ENCODE data around the gene MDH1B.
"Not testable (repeated sequence)": the region's sequence is repeated elsewhere in the genome, so short reads cannot be mapped to it uniquely, and the experiment has no call there.

Gene MDH1B

DNA sequence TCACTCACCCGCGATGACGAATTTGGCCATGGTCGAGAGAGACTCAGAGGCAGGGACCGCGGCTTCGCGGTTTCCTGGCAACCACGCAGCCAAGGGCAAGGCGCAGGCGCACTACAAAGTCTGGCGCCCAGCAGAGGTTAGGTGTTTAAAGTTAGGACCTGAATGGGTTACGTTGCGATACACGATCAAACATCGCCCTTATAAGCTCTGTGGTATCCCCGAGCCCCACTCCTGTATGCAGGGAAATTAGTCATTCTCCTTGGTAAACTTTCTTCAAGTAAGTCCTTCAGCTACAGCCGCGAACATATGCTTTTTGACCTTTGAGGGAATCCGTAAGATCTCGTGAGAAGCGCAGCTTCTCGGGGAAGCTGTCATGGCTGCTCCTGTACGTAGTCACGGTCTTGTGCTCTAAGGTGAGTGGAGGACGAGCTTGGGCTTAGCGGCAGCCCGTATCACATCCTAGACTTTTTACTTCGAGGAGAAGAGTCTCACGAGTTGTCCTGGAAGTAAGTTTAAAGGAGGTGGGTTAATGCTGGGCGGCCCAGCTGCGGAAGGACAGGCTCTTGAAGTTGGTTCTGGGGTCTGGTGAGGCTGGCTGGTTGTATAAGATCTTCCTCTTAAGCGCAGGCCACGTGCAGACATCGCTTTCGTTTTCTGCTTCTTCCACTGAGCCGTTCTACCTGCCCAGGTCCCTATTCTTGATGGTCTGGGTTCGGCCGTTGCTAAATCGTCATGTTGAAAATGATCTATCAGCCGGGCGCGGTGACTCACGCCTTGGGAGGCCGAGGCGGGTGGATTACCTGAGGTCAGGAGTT, at the start of gene MDH1B, which contains the start of gene FASTKD2:
MDH1B (minus strand) TSS at position 87 of the 815 bp plus-strand sequence; CDS start at position 30, 57 bp downstream.
FASTKD2 (plus strand) TSS at position 365 of the 815 bp plus-strand sequence. CDS start 1,088 bp downstream, outside the sequence.
- DNase-seq, result peak; percentile 87

DNA sequence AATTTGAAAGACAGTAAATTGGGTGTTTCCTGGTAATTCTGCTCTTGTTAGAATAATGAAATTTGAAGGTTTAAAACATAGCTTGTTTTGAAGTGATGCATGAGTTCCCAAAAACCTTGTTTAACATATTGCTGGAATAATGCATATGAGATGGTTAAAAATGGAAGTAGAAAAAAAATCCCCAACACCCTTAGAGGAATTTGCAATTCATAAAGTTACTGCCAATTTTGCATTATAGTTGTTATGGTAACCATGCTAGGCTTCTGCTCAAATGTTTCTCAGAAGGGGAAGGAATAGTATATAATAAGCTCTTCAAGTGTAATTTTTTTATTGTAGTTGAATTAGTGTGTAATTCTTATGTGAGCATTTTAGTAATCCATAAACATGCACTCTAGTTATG, 49.4 kb upstream of the MDH1B start:
- DNase-seq, result no peak

DNA sequence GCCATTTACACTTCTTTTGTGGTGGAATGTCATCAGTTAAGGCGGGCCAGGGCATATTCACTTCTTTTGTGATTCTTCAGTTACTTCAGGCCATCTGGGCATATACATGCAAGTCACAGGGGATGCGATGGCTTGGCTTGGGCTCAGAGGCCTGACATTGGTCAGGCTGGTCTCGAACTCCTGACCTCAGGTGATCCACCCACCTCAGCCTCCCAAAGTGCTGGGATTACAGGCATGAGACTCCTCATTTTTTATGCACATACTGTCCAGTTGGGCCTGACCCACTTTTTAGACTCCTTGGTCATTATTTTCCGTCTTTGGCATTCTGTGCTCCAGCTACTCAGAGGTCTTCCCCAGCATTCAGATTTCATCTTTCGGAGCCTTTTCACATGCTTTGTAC, 47.3 kb upstream of the MDH1B start:
- DNase-seq, result not testable (repeated sequence)

DNA sequence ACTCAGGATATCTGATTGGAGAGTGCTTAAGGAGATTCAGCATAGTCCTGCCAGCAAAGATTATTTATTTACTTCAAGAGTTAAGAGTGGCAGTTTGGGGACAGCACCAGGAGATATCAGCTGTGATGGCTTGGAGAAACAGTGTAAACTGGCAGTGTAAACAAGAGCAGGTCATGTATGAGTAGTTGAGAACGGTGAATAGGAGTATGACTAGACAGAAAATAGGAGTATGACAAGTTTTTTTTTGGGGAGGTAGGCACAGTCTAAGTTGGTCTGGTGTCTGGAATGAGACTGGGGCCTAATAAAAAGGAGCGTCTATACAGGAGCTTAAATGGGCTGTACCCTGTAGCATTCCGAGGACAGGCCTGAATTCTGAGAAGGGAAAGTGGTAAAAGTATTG, 42.5 kb upstream of the MDH1B start:
- not testable (repeated sequence) for DNase-seq

DNA sequence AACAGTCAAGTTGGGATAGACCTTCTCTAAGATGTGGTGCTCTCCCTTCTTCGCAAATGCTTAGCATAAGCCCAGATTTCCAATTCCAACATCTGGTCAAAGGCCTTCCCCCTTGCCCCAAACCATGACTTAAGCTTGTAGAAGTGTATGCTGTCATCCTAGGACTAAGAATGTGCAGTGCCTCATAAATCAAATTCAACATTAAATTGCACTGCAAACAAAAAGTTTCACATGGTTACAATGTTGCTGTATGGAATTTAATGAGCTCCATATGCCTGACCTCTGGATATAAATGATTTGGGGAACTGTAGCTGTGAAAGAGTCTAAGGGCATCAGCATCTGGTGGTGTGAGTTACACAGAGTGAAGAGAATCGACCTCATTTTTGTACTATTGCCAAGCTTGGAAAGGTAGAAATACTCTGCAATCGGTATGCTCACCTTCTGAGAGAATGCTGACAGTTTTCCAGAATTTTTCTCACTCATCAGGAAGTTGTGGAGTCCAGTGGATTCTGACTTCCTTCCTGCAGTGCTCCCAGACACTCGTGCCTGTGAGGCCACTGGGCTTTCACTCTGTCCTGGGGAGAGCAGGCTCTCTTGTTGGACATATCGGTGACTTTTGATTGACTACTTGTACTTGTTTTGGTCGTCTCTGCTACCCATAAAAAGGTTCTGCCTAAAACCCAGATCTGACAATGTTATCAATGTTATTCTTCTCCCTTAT, 40.9 kb upstream of the MDH1B start:
- no peak for DNase-seq

DNA sequence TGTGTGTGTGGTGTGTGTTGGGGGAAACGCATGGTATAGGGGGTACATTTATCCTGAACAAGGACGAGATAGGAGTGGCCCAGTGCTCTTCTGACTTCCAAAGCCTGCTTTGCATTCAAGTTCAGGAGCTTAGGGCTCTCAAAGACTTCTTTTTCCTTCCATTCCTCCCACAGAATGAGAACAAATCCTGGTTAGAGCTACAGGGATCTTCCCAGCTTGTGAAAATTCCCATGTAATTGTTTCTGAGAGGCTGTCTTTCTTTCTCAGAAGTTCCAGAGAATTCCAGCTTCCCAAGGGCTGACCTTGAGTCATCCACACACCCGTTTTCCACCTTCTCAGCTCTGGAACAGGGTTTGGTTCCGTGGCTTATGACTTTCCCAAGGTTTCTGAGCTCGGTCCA, 39.2 kb upstream of the MDH1B start:
- no peak for DNase-seq

DNA sequence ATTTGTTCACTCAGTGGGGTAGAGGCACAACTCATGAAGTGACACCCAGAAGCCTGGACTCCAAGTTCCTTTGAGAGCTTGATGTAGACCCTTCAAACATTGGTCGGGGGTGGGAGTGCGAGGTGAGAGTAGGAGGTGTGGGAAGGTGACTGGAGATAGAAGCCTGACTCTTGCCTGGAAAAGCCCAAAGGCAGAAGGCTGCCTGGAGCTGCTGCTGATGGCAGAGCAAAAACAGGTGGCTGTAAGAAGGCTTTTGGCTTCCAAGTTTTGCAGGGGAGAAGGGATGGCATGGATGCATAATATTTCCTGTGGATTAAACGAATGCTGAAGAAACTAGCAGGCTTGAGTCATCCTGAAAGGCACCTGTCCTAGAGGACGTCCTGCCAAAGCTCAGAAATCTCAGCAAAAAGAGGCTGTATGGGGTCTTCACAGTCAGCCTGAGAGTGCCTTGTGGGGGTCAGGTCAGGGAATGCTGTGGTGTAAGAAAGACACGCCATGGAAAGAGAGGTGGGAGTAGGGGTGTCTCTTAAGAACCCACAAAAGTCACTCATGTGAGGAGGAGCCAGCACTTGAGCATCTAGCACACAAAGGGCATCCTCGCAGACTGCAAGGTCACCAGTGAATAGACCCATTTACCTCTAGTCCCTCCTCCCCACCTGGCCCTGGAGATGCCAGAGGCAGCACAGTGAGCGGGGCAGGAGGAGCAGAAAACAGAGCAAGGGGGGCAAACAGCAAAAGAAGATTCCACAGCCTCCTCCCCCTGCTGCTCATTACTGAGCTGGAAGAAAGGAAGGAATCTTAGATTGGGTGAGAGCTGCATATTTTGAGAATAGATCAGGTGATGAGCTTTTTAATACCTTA, 37.8 kb upstream of the MDH1B start:
- DNase-seq, result no peak

DNA sequence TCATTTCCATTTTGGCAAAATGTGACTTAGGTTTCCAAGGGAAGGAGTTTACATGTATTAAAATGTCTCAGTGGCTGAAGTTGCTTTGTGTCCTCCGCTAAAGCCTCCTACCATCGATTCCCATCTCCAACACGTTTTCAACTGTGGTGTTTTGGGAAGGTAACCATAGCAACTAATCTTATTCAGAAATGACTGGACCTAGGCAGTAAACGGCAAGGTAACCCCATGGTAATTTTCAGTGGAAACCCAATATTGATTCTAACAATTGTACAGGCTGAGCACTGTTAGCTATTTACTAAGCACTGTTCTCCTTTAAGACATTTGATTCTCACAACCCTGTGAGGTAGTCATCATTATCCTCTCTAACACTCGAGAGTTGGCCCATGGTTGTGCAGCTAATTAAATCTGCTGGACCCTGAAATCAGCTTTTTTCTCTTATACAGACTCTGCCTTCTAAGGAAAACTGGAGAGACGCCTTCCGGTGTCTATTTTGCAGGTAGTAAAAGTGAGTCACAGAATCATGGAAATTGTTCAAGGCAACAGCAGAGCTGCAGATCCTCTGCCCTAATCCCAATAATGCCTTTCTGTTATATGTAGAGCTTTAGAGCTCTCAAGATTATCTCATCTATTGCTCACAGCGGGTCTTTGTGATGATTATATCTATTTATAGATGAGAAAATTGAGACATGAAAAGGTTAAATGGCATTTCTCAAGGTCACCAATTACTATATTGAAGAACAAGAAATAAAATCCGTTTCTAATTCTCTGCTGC, 36.5 kb upstream of the MDH1B start:
- no peak for DNase-seq

DNA sequence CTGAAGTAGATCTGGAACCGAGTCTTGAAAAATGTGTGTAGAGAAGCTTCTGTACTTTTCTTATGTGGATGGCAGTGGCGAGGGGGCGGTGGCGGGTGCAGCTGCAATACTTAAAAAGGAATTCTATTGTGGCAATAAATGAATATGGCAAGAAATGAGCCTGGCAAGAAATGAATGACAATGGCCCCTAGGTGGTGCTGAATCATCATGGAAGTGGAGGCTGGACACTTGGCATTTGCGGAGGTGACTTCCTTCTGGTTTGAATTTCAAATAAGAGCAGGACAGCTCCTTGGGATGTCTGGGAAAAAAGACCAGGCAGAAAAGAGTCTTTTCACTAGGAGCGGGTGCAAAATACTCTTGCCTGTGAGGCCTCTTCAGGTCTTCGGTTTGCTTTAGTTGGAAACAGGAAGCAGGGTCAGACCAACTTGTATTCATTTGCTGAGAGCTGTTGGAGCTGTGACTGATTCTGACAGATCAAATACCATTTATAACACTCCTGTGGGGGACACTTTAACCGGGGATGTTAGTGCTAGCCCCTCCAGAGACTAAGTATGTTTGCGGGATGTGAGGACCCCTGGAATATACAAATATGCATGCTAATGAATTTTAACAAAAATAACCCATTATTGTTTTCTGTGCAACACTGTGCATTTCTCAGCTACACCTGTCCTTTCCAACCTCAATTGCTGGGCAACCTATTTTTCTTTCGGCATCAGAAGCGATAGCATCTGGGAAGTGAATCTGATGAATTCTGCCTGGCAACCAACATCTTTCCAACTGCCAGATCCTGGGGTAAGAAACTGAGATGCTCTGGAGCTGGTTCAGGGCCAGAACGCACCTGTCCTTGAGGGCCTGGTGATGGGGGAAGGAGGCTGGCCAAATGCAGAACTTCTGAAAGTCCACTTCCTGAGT, 35.6 kb upstream of the MDH1B start:
- DNase-seq, result peak; percentile 19

DNA sequence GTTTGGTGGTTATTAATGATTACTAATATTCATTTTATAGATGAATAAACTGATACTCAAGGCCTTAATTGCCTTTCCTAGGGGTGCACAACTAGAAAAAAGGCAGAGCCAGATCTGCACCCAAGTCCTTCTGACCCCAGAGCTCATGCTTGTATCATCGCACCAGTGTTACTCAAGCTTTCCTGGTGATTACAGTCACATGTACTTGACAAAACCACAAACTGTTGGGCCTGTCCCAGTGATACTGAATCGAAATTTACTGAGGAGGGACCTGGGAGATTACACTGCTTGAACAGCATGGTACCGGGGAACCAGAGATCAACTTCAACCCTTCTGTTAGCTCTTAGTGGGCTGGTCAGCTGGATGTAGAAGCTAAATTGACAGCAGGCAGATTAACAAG, 34.0 kb upstream of the MDH1B start:
- DNase-seq, result no peak

DNA sequence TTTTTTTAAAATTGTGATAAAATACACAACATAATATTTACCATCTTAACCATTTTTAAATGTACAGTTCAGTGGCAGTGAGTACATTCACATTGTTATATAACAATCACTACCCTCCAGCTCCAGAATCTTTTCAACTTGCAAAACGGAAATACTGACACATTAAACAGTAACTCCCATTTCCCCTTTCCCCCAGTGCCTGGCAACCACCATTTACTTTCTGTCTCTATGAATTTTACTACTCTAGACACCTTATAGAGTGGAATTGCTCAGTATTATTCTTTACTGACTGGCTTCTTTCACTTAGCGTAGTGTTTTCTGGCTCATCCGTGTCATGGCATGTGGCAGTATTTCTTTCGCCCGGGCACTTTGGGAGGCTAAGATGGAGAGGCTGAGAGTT, 32.9 kb upstream of the MDH1B start:
- DNase-seq, result no peak

DNA sequence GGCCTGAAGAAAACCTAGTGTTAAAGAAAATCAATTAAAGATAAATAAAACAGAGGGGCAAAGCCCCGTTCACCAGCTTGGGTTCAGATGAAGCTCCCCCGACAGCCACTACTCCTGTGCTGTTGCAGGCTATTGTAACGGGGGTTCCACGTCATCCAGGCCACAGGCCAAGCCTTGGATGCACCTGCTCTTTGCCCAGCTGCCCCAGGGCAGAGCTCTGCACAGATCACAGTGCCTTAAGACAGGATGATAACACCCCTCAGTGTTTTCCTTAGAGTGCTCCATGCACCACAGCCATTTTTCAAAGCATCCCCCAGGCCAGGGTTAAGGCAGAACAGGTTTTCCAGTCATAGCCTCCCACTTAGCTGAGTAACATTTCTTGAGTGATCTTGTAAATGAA, 32.2 kb upstream of the MDH1B start:
- DNase-seq, result no peak

DNA sequence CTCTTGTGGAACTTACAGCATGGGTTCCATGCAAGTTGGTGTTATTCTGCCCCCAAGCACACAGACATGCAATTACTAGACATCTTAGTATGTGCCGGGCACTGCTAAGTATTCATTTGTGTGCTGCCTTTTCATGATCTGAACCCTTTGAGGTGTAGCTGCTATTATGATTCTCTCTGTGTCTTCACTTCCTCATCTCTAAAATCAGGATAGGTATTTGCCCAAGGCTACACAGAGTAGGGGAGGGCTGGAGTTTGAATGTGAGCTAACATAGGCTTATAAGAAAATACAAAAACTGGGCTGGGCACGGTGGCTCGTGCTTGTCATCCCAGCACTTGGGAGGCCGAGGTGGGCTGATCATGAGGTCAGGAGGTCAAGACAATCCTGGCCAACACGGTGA, 27.5 kb upstream of the MDH1B start:
- DNase-seq, result no peak

DNA sequence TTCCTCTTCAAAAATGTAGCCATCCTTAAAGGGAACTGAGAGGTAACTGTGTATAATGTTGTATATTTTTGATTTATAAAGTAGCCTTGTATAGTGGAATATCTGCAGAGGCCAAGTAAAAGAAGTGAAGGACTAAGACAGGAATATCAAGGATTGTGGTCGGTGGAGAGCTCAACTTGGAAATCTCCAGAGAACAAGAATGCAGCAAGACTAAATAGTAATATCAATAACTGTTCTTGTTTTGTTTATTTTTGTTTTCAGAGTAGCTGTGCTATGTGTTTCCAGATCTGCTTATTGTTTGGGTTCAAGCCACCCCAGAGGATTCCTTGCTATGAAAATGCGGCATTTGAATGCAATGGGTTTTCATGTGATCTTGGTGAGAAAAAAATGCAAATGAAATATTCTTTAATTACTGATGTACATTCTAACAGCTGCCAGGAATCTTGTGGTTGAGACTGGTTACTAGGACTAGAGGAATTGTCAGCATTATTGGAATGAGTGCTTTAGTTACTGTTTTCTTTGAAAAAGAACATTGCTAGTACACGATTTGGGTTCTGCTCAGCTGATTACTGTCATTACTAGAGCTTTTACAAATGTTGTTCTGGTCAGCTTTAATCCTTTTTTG, 25.3 kb upstream of the MDH1B start:
- no peak for DNase-seq

DNA sequence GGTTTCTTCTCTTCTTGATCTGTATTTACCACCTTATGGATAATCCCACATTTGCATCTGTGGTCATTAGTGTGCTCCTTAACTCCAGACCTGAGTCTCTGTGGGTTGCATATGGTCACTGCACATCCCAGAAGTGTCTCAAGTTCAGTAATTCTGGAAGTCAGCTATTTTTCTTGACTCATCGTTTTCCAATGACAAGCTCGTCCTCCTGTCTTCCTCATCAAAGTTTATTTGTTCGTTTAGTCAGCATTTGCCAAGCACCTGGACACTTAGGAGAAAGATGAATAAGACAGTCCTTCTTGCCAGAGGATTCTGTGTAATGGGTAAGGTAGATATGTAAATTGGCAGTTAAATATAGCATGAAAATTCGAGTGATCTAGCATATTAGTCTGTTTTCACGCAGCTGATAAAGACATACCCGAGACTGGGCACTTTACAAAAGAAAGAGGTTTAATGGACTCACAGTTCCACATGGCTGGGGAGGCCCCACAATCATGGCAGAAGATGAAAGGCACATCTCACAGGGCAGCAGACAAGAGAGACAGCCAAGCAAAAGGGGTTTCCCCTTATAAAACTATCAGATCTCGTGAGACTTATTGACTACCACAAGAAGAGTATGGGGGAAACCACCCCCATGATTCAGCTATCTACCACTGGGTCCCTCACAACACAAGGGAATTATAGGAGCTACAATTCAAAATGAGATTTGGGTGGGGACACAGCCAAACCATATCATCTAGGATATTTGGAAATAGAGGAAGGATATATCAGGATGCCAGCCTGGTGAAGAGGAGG, 19.6 kb upstream of the MDH1B start:
- no peak for DNase-seq

DNA sequence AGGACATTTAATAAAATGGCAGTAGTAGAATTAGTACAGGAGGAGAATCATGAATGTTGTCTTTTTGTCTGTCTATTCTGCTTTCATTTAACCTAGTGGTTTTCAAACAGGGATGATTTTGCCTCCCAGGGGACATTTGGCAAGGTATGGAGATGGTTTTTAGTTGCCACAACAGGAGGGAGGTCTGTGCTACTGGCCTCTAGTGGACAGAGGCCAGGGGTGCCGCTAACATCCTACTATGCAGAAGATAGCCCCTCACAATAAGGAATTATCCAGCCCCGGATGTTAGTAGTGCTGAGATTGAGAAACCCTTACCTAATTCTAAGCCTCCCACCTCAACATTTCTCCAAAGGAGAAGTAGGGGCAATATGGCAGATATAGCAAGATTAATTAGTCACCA, 18.6 kb upstream of the MDH1B start:
- no peak for DNase-seq

DNA sequence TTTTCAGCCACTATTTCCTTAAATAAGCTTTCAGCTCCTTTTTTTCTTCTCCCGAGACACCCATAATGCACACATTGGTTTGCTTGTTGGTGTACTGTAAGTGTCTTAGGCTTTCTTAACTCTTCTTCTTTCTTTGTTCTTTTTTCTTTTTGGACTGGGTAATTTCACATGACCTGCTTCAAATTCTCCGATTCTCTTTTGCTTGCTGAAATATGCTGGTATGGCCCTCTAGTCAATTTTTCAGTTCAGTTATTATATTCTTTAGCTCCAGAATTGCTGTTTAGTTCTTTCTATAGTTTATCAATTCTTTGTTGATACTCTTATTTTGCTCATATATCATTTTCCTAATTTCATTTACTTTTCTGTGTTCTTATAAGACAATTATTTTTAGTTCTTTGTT, 15.5 kb upstream of the MDH1B start:
- DNase-seq, result no peak

DNA sequence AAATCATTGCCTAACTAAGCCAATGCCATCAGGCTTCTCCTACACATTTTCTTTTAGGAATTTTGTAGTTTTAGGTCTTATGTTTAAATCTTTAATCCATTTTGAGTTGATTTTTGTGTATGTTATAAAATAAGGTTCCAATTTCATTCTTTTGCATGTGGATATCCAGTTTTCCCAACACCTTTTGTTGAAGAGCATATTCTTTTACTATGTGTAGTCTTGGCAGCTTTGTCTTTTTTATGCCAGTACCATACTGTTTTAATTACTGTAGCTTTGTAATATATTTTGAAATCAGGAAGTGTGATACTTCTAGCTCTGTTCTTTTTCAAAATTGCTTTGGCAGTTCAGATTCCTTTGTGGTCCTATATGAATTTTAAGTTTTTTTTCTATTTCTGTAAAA, 11.3 kb upstream of the MDH1B start:
- no peak for DNase-seq

DNA sequence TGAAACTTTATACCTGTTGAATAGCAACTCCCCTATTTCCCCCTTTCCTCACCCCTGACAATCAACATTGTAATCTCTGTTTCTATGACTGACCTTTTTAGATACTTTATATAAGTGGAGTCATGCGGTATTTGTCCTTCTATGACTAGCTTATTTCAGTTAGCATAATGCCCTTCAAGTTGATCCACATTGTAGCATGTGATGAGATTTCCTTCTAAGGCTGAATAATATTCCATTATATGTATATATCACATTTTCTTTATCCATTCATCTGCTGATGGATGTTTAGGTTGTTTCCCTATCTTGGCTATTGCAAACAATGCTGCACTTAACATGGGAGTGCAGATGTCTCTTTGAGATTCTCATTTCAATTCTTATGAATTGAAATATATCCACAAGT, 9.7 kb upstream of the MDH1B start:
- no peak for DNase-seq

All from GDM1 (cell line).